Fibroblast of skin of scalp (primary cell): ENCODE measurements around the gene ZNF549.
A peak's percentile ranks its signal among the peaks of the same experiment; 100 is the strongest.

Experiments
- DNase-seq: peaks from one replicate; pipeline ENCODE4 v3.0.0-alpha.2; 2013

The ZNF549 gene

GRCh38 chr19:57570707-57571106, 43.6 kb downstream of the ZNF549 start:
- DNase-seq, result no peak

- no peak for DNase-seq
Observed at GRCh38 chr19:57572415-57572947, 45.3 kb downstream of the ZNF549 start.

- DNase-seq, result no peak
Observed at GRCh38 chr19:57576661-57577060, 49.5 kb downstream of the ZNF549 start.

GRCh38 chr19:57578487-57579205, 51.5 kb downstream of the ZNF549 start, which contains the start of gene ZNF416:
TSS of gene ZNF416 (minus strand) at chr19:57578911. CDS start at chr19:57578704, 207 bp downstream.
- DNase-seq, result peak; percentile 99

GRCh38 chr19:57583104-57583520, 56.0 kb downstream of the ZNF549 start:
- DNase-seq, result no peak

- DNase-seq, result peak; percentile 97
Observed at GRCh38 chr19:57583521-57584416, 56.6 kb downstream of the ZNF549 start, which contains the start of gene ZIK1. TSS of gene ZIK1 (plus strand) at chr19:57584145. CDS start at chr19:57584357, 212 bp downstream.

GRCh38 chr19:57587529-57587928, 60.4 kb downstream of the ZNF549 start:
- DNase-seq, result no peak

GRCh38 chr19:57599377-57599760, 72.2 kb downstream of the ZNF549 start:
- no peak for DNase-seq

GRCh38 chr19:57599761-57600383, 72.7 kb downstream of the ZNF549 start, which contains the start of gene ZNF530:
TSS of gene ZNF530 (plus strand) at chr19:57599885. CDS start at chr19:57604346, 4,461 bp downstream.
- DNase-seq, result peak; percentile 95

GRCh38 chr19:57606931-57607330, 79.8 kb downstream of the ZNF549 start:
- DNase-seq, result no peak
